ENCODE results near the gene PRR9.
A peak's percentile ranks its signal among the peaks of the same experiment; 100 is the strongest.

Gene PRR9

GRCh38 chr1:153245466-153245865, 28.1 kb downstream of the PRR9 start:
- no peak overlapping the region for H3K4me3 Mint-ChIP-seq
- peaks cover 6 to 11% of the 10 kb centered on the region in 2 donors for H3K9me3 Mint-ChIP-seq
- DNase-seq (no peak), ATAC-seq (replicated peaks) (no peak)
- H3K27me3 Mint-ChIP-seq: peaks cover 35 to 38% of the 10 kb centered on the region in 2 donors
- peaks cover 0 to 1% of the 10 kb centered on the region in 2 donors for H3K4me1 Mint-ChIP-seq
- peaks cover 2 to 7% of the 10 kb centered on the region in 2 donors for H3K36me3 Mint-ChIP-seq
- no peak overlapping the region for H3K27ac Mint-ChIP-seq

- no peak for DNase-seq
- Mint-ChIP-seq H3K27me3 (peaks cover 32 to 38% of the 10 kb centered on the region in 2 donors), H3K4me1 (peaks cover 3% of the 10 kb centered on the region in 2 donors), H3K4me3 (no peak overlapping the region), H3K9me3 (peaks cover 6 to 11% of the 10 kb centered on the region in 2 donors), H3K27ac (no peak overlapping the region), H3K36me3 (peaks cover 2 to 7% of the 10 kb centered on the region in 2 donors)
- no peak for ATAC-seq (replicated peaks)
Measured at GRCh38 chr1:153246018-153246417, 28.6 kb downstream of the PRR9 start.

GRCh38 chr1:153246825-153247224, 29.4 kb downstream of the PRR9 start:
- Mint-ChIP-seq H3K4me1 (peaks cover 9 to 12% of the 10 kb centered on the region in 2 donors), H3K4me3 (no peak overlapping the region), H3K27ac (no peak overlapping the region), H3K36me3 (peaks cover 2 to 7% of the 10 kb centered on the region in 2 donors), H3K9me3 (peaks cover 6 to 11% of the 10 kb centered on the region in 2 donors), H3K27me3 (peaks cover 32 to 41% of the 10 kb centered on the region in 2 donors)
- ATAC-seq (replicated peaks) (no peak), DNase-seq (no peak)

- Mint-ChIP-seq H3K27ac (no peak overlapping the region), H3K9me3 (peaks cover 6 to 9% of the 10 kb centered on the region in 2 donors), H3K27me3 (peaks cover 32 to 48% of the 10 kb centered on the region in 2 donors), H3K36me3 (peaks cover 2 to 7% of the 10 kb centered on the region in 2 donors), H3K4me1 (peaks cover 11 to 12% of the 10 kb centered on the region in 2 donors), H3K4me3 (no peak overlapping the region)
- no peak for DNase-seq
- no peak for ATAC-seq (replicated peaks)
Measured at GRCh38 chr1:153248176-153248879, 30.9 kb downstream of the PRR9 start.

- no peak overlapping the region for H3K27ac Mint-ChIP-seq
- ATAC-seq (replicated peaks) (no peak), DNase-seq (no peak)
- H3K9me3 Mint-ChIP-seq: no peaks in the 10 kb centered on the region
- peaks cover 11 to 23% of the 10 kb centered on the region in 2 donors for H3K4me1 Mint-ChIP-seq
- no peaks in the 10 kb centered on the region for H3K36me3 Mint-ChIP-seq
- H3K27me3 Mint-ChIP-seq: peaks cover 25 to 44% of the 10 kb centered on the region in 2 donors
- H3K4me3 Mint-ChIP-seq: no peak overlapping the region
Measured at GRCh38 chr1:153250166-153250565, 32.8 kb downstream of the PRR9 start.

- Mint-ChIP-seq H3K9me3 (no peaks in the 10 kb centered on the region), H3K36me3 (no peaks in the 10 kb centered on the region), H3K27me3 (peaks cover 25 to 44% of the 10 kb centered on the region in 2 donors), H3K27ac (no peak overlapping the region), H3K4me3 (peak overlapping the region; percentile 5 to 23), H3K4me1 (peaks cover 11 to 23% of the 10 kb centered on the region in 2 donors)
- DNase-seq (no peak), ATAC-seq (replicated peaks) (peak; percentile 74 to 82)
Measured at GRCh38 chr1:153251087-153251486, 33.7 kb downstream of the PRR9 start.

GRCh38 chr1:153251562-153251961, 34.2 kb downstream of the PRR9 start:
- H3K9me3 Mint-ChIP-seq: no peaks in the 10 kb centered on the region

GRCh38 chr1:153251988-153252387, 34.6 kb downstream of the PRR9 start:
- ATAC-seq (replicated peaks): peak; percentile 35 to 43
- Mint-ChIP-seq H3K27ac (no peak overlapping the region), H3K9me3 (no peaks in the 10 kb centered on the region), H3K36me3 (no peaks in the 10 kb centered on the region), H3K27me3 (peaks cover 21 to 44% of the 10 kb centered on the region in 2 donors), H3K4me3 (no peak overlapping the region), H3K4me1 (peaks cover 11 to 23% of the 10 kb centered on the region in 2 donors)
- DNase-seq: no peak

More at GRCh38 chr1:153251562-153251961, 34.2 kb downstream of the PRR9 start:
- H3K27ac Mint-ChIP-seq: no peak overlapping the region
- no peaks in the 10 kb centered on the region for H3K36me3 Mint-ChIP-seq
- peak overlapping the region; percentile 5 to 23 for H3K4me3 Mint-ChIP-seq
- peaks cover 11 to 23% of the 10 kb centered on the region in 2 donors for H3K4me1 Mint-ChIP-seq
- DNase-seq (no peak), ATAC-seq (replicated peaks) (peak; percentile 59 to 60)
- H3K27me3 Mint-ChIP-seq: peaks cover 21 to 44% of the 10 kb centered on the region in 2 donors

- no peak overlapping the region for H3K4me3 Mint-ChIP-seq
- H3K9me3 Mint-ChIP-seq: no peaks in the 10 kb centered on the region
- ATAC-seq (replicated peaks) (no peak), DNase-seq (no peak)
- peaks cover 11 to 23% of the 10 kb centered on the region in 2 donors for H3K4me1 Mint-ChIP-seq
- H3K27me3 Mint-ChIP-seq: peaks cover 14 to 36% of the 10 kb centered on the region in 2 donors
- H3K36me3 Mint-ChIP-seq: no peaks in the 10 kb centered on the region
- no peak overlapping the region for H3K27ac Mint-ChIP-seq
Measured at GRCh38 chr1:153253076-153253475, 35.7 kb downstream of the PRR9 start.

GRCh38 chr1:153253693-153254092, 36.3 kb downstream of the PRR9 start:
- DNase-seq (no peak), ATAC-seq (replicated peaks) (peak; percentile 55 to 65)
- Mint-ChIP-seq H3K36me3 (no peaks in the 10 kb centered on the region), H3K4me3 (no peak overlapping the region), H3K9me3 (no peaks in the 10 kb centered on the region), H3K27me3 (peaks cover 11 to 37% of the 10 kb centered on the region in 2 donors), H3K27ac (peak overlapping the region; percentile 73), H3K4me1 (peaks cover 11 to 23% of the 10 kb centered on the region in 2 donors)

GRCh38 chr1:153259387-153259786, 42.0 kb downstream of the PRR9 start, which contains the start of gene LORICRIN:
Gene LORICRIN (plus strand): TSS chr1:153259687. CDS start chr1:153260950, 1,263 bp downstream.
- peaks cover 0 to 19% of the 10 kb centered on the region in 2 donors for H3K27me3 Mint-ChIP-seq
- peaks cover 33 to 49% of the 10 kb centered on the region in 2 donors for H3K4me1 Mint-ChIP-seq
- peak within 1 kb of the TSS; percentile 72 to 89 for H3K4me3 Mint-ChIP-seq
- ATAC-seq (replicated peaks) (no peak), DNase-seq (no peak)
- H3K36me3 Mint-ChIP-seq: no peaks in the 10 kb centered on the region
- H3K27ac Mint-ChIP-seq: peak within 1 kb of the TSS; percentile 60
- no peaks in the 10 kb centered on the region for H3K9me3 Mint-ChIP-seq

GRCh38 chr1:153260585-153261280, 43.3 kb downstream of the PRR9 start:
- peaks cover 0 to 17% of the 10 kb centered on the region in 2 donors for H3K27me3 Mint-ChIP-seq
- DNase-seq: peak; percentile 39
- peak overlapping the region; percentile 72 to 89 for H3K4me3 Mint-ChIP-seq
- H3K36me3 Mint-ChIP-seq: no peaks in the 10 kb centered on the region
- peaks cover 33 to 50% of the 10 kb centered on the region in 2 donors for H3K4me1 Mint-ChIP-seq
- no peaks in the 10 kb centered on the region for H3K9me3 Mint-ChIP-seq
- ATAC-seq (replicated peaks): peak; percentile 57 to 70
- H3K27ac Mint-ChIP-seq: peak overlapping the region; percentile 60

GRCh38 chr1:153261281-153262069, 44.1 kb downstream of the PRR9 start:
- peak; percentile 14 for DNase-seq
- H3K9me3 Mint-ChIP-seq: peaks cover 0 to 2% of the 10 kb centered on the region in 2 donors
- H3K27ac Mint-ChIP-seq: peak overlapping the region; percentile 97
- peaks cover 5 to 23% of the 10 kb centered on the region in 2 donors for H3K27me3 Mint-ChIP-seq
- peaks cover 33 to 50% of the 10 kb centered on the region in 2 donors for H3K4me1 Mint-ChIP-seq
- peak overlapping the region; percentile 87 to 89 for H3K4me3 Mint-ChIP-seq
- ATAC-seq (replicated peaks): peak; percentile 16 to 24
- no peaks in the 10 kb centered on the region for H3K36me3 Mint-ChIP-seq

- Mint-ChIP-seq H3K4me1 (peaks cover 33 to 50% of the 10 kb centered on the region in 2 donors), H3K27me3 (peaks cover 5 to 27% of the 10 kb centered on the region in 2 donors), H3K36me3 (no peaks in the 10 kb centered on the region), H3K9me3 (peaks cover 0 to 2% of the 10 kb centered on the region in 2 donors), H3K4me3 (peak overlapping the region; percentile 87 to 89), H3K27ac (peak overlapping the region; percentile 97)
- ATAC-seq (replicated peaks) (no peak), DNase-seq (no peak)
Measured at GRCh38 chr1:153262070-153262366, 44.6 kb downstream of the PRR9 start.

Measured in stimulated activated naive B cell treated with anti-CD40 and anti-IgM and Interleukin-4, amounts not matched to agents 10 μg/mL and 1 μg/mL and 100 μg/mL, for 72 hours (primary cell).